GM19193 (cell line): ENCODE results near the gene BZW2.

Experiments
- POLR2A ChIP-seq: IDR thresholded peaks from 4 replicates; pipeline ENCODE4 v1.6.1; 2011; ENCODE audit not compliant: insufficient read depth, insufficient read length; ENCODE audit errors: extremely low read depth

Gene BZW2

GRCh38 chr7:16688249-16688648, 42.3 kb downstream of the BZW2 start:
- no peak for TF ChIP-seq POLR2A

GRCh38 chr7:16691241-16691640, 45.3 kb downstream of the BZW2 start:
- no peak for TF ChIP-seq POLR2A

GRCh38 chr7:16693601-16694318, 47.8 kb downstream of the BZW2 start:
- TF ChIP-seq POLR2A, result no peak

GRCh38 chr7:16694806-16695205, 48.8 kb downstream of the BZW2 start:
- TF ChIP-seq POLR2A, result no peak

GRCh38 chr7:16695621-16696237, 49.7 kb downstream of the BZW2 start:
- TF ChIP-seq POLR2A, result no peak

- no peak for TF ChIP-seq POLR2A
Observed at GRCh38 chr7:16697507-16698199, 51.7 kb downstream of the BZW2 start.

- TF ChIP-seq POLR2A, result no peak
Observed at GRCh38 chr7:16698200-16698905, 52.4 kb downstream of the BZW2 start.

GRCh38 chr7:16702441-16702840, 56.5 kb downstream of the BZW2 start:
- TF ChIP-seq POLR2A, result no peak

GRCh38 chr7:16708511-16708910, 62.5 kb downstream of the BZW2 start:
- TF ChIP-seq POLR2A, result no peak

- no peak for TF ChIP-seq POLR2A
Observed at GRCh38 chr7:16708980-16709379, 63.0 kb downstream of the BZW2 start.

- TF ChIP-seq POLR2A, result no peak
Observed at GRCh38 chr7:16710651-16711050, 64.7 kb downstream of the BZW2 start.

- no peak for TF ChIP-seq POLR2A
Observed at GRCh38 chr7:16711730-16712129, 65.7 kb downstream of the BZW2 start.

GRCh38 chr7:16712916-16713315, 66.9 kb downstream of the BZW2 start:
- no peak for TF ChIP-seq POLR2A

GRCh38 chr7:16715928-16716327, 69.9 kb downstream of the BZW2 start:
- no peak for TF ChIP-seq POLR2A

- no peak for TF ChIP-seq POLR2A
Observed at GRCh38 chr7:16718111-16718656, 72.2 kb downstream of the BZW2 start.
